Astrocyte (in vitro differentiated cells and primary cell): ENCODE data around the gene YJEFN3. TPM values are rescaled to one million over a fixed set of nuclear protein-coding genes. Genes with fewer than 3 reads are reported as not detected.

Source experiments
- DNase-seq: peaks from one replicate; pipeline ENCODE4 v3.0.0-alpha.2; 2010; ENCODE audit warnings: low read depth
- FAIRE-seq: peaks from 2 replicates; lab custom pipeline; 2011; peaks lifted over from hg19 to GRCh38; lab: Jason Lieb, UNC
- H2AFZ ChIP-seq: 2 replicates; pipeline ENCODE4 v1.6.0; 2012; ENCODE audit warnings: low read depth, low read length, inconsistent platforms
- H3K27ac ChIP-seq: 2 replicates; pipeline ENCODE4 v1.5.1; 2011; ENCODE audit warnings: low read depth, low read length, inconsistent platforms
- H3K27me3 ChIP-seq: 2 replicates; pipeline ENCODE4 v1.6.0; 2011; ENCODE audit warnings: low read length, inconsistent platforms; ENCODE audit not compliant: insufficient read depth
- H3K36me3 ChIP-seq: 2 replicates; pipeline ENCODE4 v1.5.1; 2011; ENCODE audit warnings: low read length, inconsistent platforms; ENCODE audit not compliant: insufficient read depth
- H3K4me1 ChIP-seq: 2 replicates; pipeline ENCODE4 v1.5.1; 2011; ENCODE audit warnings: low read length, inconsistent platforms; ENCODE audit not compliant: insufficient read depth
- H3K4me2 ChIP-seq: 2 replicates; pipeline ENCODE4 v1.6.0; 2012; ENCODE audit warnings: low read length, inconsistent platforms
- H3K4me3 ChIP-seq: 2 replicates; pipeline ENCODE4 v1.5.1; 2011; ENCODE audit warnings: low read depth, mild to moderate bottlenecking, low read length, inconsistent platforms; ENCODE audit not compliant: insufficient read depth
- H3K79me2 ChIP-seq: 2 replicates; pipeline ENCODE4 v1.6.0; 2012; ENCODE audit warnings: mild to moderate bottlenecking, low read length, inconsistent platforms; ENCODE audit not compliant: insufficient read depth
- H3K9ac ChIP-seq: 2 replicates; pipeline ENCODE4 v1.6.0; 2012; ENCODE audit warnings: mild to moderate bottlenecking, low read length, inconsistent platforms
- H3K9me3 ChIP-seq: 2 replicates; pipeline ENCODE4 v1.5.1; 2012; ENCODE audit warnings: low read depth, mild to moderate bottlenecking, low read length, inconsistent platforms; ENCODE audit not compliant: insufficient read depth
- H4K20me1 ChIP-seq: 2 replicates; pipeline ENCODE4 v1.6.0; 2012; ENCODE audit warnings: low read length, inconsistent platforms; ENCODE audit not compliant: insufficient read depth
- H3K27ac Mint-ChIP-seq: one replicate; pipeline ENCODE4 v1.8.0; 2021; ENCODE audit warnings: mild to moderate bottlenecking, mixed read lengths; ENCODE audit not compliant: unreplicated experiment
- H3K27me3 Mint-ChIP-seq: one replicate; pipeline ENCODE4 v1.8.0; 2021; ENCODE audit warnings: low read depth, mixed read lengths; ENCODE audit not compliant: unreplicated experiment
- H3K36me3 Mint-ChIP-seq: one replicate; pipeline ENCODE4 v1.8.0; 2021; ENCODE audit warnings: low read depth, mixed read lengths; ENCODE audit not compliant: unreplicated experiment
- H3K4me1 Mint-ChIP-seq: one replicate; pipeline ENCODE4 v1.8.0; 2021; ENCODE audit warnings: low read depth, mixed read lengths; ENCODE audit not compliant: unreplicated experiment
- H3K4me3 Mint-ChIP-seq: one replicate; pipeline ENCODE4 v1.8.0; 2021; ENCODE audit warnings: mild to moderate bottlenecking, moderate library complexity, mixed read lengths; ENCODE audit not compliant: unreplicated experiment
- H3K9me3 Mint-ChIP-seq: one replicate; pipeline ENCODE4 v1.8.0; 2021; ENCODE audit warnings: mild to moderate bottlenecking, mixed read lengths; ENCODE audit not compliant: unreplicated experiment
- EZH2 ChIP-seq: IDR thresholded peaks from 2 replicates; pipeline ENCODE4 v1.6.1; 2012; ENCODE audit warnings: mild to moderate bottlenecking, low read length, inconsistent platforms; ENCODE audit not compliant: insufficient read depth
- total RNA-seq: library from RNA; stranded (reverse); gene quantifications from 2 replicates; pipeline ENCODE4 v1.2.1, GENCODE V29; 2021
- TF ChIP-seq, protein P1 (sequence below): IDR thresholded peaks from 2 replicates; pipeline ENCODE4 v1.5.1; 2011; ENCODE audit warnings: low read depth, mild to moderate bottlenecking, inconsistent platforms, low read length, moderate library complexity; ENCODE audit not compliant: insufficient read depth

Gene YJEFN3
- total RNA-seq, 1 donor from 2014 or later, result 9.8 TPM

DNA sequence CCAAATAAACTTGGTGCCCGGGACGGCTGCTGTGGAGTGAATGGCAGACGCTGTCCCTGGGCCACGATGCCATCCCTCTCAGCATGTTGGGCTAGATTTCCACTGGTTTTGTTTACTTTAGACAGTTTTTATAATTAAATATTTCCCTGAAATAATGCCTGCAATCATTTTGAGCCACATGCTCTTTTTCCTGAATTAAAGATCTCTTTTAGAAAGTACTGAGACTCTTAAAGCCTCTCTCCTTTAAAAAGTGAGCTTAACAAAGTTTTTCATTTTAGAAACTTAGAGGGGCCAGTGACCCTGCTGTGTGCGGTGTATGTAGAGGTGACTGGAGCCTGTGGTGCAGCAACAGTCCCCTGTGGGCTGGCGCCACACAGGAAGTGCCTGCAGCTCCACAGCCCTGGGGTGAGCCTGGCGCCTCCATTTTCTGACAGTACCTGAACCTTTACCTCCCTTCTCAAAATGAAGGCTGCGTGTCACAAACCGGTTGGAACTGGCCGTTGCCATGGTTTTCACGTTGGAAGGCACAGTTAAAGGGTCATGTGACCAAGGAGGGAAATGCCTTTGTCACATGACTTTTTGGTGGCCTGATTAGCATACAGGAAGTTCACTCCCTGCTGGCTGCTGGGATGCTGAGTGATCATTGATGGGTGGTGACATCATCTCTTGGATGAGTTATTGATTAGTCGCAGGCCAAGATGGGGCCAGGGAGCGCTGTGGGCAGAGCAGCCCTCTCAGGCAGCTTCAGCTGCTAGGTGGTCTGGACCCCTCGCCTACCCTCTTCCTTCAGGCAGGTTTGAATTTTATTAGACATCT, 39.6 kb upstream of the YJEFN3 start:
- peak overlapping the region; percentile 95 for H3K27ac Mint-ChIP-seq
- H3K9me3 Mint-ChIP-seq, result peaks cover 2% of the 10 kb centered on the region
- Histone ChIP-seq H3K4me2 (peak overlapping the region; percentile 68), H4K20me1 (peaks cover 37% of the 10 kb centered on the region), H3K27ac (peak overlapping the region; percentile 90), H3K9me3 (no peaks in the 10 kb centered on the region), H3K4me3 (no peak overlapping the region), H3K36me3 (peaks cover 9% of the 10 kb centered on the region), H3K27me3 (no peaks in the 10 kb centered on the region), H3K4me1 (peaks cover 47% of the 10 kb centered on the region), H3K79me2 (peaks cover 82% of the 10 kb centered on the region), H2AFZ (peak overlapping the region; percentile 49), H3K9ac (peak overlapping the region; percentile 76)
- peaks cover 46% of the 10 kb centered on the region for H3K4me1 Mint-ChIP-seq
- H3K4me3 Mint-ChIP-seq, result peak overlapping the region; percentile 41
- no peak for TF ChIP-seq EZH2
- TF ChIP-seq, protein P1, sequence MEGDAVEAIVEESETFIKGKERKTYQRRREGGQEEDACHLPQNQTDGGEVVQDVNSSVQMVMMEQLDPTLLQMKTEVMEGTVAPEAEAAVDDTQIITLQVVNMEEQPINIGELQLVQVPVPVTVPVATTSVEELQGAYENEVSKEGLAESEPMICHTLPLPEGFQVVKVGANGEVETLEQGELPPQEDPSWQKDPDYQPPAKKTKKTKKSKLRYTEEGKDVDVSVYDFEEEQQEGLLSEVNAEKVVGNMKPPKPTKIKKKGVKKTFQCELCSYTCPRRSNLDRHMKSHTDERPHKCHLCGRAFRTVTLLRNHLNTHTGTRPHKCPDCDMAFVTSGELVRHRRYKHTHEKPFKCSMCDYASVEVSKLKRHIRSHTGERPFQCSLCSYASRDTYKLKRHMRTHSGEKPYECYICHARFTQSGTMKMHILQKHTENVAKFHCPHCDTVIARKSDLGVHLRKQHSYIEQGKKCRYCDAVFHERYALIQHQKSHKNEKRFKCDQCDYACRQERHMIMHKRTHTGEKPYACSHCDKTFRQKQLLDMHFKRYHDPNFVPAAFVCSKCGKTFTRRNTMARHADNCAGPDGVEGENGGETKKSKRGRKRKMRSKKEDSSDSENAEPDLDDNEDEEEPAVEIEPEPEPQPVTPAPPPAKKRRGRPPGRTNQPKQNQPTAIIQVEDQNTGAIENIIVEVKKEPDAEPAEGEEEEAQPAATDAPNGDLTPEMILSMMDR, result no peak
- peak; percentile 88 for DNase-seq
- FAIRE-seq, result peak; percentile 89
- peaks cover 10% of the 10 kb centered on the region for H3K36me3 Mint-ChIP-seq
- no peaks in the 10 kb centered on the region for H3K27me3 Mint-ChIP-seq

DNA sequence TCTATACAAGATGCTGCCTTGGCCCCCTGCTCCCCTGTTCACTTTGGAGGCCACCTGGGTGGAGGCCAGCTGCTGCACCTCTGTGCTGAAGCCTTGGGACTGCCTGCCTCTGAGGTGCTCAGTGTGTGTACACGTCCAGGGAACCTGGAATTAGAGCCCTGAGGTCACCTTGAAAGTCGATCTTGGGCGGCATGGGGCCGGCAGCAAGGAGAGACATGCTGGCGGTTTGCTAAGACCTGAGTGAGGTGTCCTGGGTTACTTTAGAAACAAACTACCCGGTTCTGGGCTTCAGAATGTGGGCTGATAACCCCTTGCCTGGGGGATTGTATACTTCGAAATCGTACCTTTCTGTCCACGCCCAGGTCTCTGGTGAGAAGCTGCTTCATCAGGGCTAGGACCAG, 38.9 kb upstream of the YJEFN3 start:
- peak overlapping the region; percentile 76 for H3K9ac ChIP-seq

More for the DNA sequence above, 38.9 kb upstream of the YJEFN3 start:
- no peak for TF ChIP-seq EZH2
- TF ChIP-seq, protein P1, result no peak
- H4K20me1 ChIP-seq, result peaks cover 40% of the 10 kb centered on the region
- peaks cover 44% of the 10 kb centered on the region for H3K4me1 Mint-ChIP-seq
- peak overlapping the region; percentile 95 for H3K27ac Mint-ChIP-seq
- no peak for FAIRE-seq
- peak overlapping the region; percentile 68 for H3K4me2 ChIP-seq
- H3K9me3 ChIP-seq, result no peaks in the 10 kb centered on the region
- H3K4me3 ChIP-seq, result no peak overlapping the region
- peak overlapping the region; percentile 90 for H3K27ac ChIP-seq
- H3K79me2 ChIP-seq, result peaks cover 79% of the 10 kb centered on the region
- no peak for DNase-seq
- H3K36me3 ChIP-seq, result peaks cover 12% of the 10 kb centered on the region
- peaks cover 44% of the 10 kb centered on the region for H3K4me1 ChIP-seq
- H3K9me3 Mint-ChIP-seq, result peaks cover 2% of the 10 kb centered on the region
- H3K36me3 Mint-ChIP-seq, result peaks cover 10% of the 10 kb centered on the region
- no peak overlapping the region for H2AFZ ChIP-seq
- H3K4me3 Mint-ChIP-seq, result peak overlapping the region; percentile 57
- H3K27me3 ChIP-seq, result no peaks in the 10 kb centered on the region
- no peaks in the 10 kb centered on the region for H3K27me3 Mint-ChIP-seq
